Stimulated activated CD4-positive, alpha-beta T cell treated with anti-CD3 and anti-CD28 coated beads, Interleukin-4, amount 100 ng/mL, for 24 hours (primary cell): Measurements from ENCODE around the gene MROH7.

Experiments used
- DNase-seq: peaks from one replicate; pipeline ENCODE4 v3.0.0-alpha.2; 2020

MROH7 gene

DNA sequence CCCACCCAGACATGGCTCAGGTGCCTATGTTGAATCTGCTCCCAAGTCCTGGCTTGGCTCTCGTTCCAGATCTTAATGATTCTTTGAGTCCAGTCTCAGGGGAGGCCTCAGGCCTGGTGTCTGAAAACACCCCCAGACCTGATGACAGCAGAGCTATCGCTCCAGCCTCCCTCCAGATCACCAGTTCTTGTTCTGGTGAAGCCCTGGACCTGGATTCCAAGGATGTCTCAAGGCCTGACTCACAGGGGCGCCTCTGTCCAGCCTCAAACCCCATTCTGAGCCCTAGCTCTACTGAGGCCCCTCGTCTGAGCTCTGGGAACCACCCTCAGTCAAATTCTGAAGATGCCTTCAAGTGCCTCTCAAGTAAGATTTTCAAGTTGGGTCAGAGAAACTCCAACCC, 11.4 kb downstream of the MROH7 start:
- DNase-seq = no peak

DNA sequence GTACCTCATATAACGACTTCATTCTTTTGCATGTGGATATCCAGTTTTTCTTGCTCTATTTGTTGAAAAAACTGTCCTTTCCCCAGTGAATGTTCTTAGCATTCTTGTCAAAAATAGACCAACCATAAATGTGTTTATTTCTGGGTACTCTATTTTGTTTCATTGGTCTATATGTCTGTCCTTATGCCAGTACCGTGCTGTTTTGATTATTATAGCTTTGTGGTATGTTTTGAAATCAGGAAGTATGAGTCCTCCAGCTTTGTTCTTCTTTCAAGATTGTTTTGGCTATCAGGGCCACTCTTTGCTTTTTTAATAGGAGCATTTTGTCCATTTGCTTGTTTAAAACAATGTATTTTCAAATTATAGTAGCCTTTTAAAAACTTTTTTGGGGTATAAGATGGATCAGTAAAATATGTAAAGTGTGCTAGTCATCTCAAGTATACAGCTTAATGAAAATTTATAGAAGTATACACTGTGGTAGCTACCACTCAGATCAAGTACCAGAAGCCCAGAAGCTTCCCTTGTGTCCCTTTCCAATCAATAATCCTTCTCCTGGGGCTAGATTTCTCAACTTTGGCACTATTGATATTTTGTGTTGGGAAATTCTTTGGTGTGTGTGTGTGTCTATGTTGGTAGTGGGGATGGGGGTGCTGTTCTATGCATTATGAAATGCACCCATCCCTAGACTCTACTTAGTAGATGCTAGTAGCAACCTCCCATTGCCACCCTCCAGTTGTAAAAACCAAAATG, 16.8 kb downstream of the MROH7 start:
- DNase-seq = no peak

DNA sequence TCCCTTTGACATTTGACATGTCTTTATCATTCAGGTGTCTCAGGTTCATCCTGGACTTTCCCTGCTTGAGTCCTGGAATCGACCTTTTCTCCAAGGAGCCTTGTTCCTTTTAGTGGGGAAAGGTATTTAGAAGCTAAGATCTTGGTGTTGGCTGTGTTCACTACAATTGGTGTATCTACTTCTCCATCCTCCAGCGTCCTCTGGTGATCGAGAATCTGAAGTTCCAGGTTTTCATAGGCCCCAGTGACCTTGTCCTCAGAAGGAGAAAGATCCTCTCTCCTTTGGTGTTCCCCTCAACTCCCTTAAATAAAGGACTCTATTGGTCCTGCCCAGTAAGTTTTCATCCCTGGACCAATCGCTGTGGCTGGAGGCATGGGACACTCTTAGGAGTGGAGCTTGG, 22.1 kb downstream of the MROH7 start:
- no peak for DNase-seq

DNA sequence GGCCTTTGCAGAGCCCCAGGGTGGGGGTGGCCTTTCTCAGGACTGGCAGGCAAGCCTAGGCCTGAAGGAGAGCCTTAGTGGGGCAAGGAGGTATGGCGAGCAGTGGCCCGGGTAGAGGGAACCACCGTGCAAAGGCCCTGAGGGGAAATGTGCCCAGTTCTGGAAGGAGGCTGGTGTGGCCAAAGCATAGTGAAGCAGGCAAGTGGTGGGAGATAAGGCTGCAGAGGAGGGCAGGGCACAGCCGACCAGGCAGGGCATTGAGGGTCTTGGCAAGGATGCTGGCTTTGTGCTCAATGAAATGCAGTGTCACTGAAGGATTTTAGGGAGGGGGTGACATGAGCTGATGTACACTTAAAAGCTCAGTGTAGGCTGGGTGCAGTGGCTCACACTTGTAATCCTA, 22.8 kb downstream of the MROH7 start:
- DNase-seq = no peak

DNA sequence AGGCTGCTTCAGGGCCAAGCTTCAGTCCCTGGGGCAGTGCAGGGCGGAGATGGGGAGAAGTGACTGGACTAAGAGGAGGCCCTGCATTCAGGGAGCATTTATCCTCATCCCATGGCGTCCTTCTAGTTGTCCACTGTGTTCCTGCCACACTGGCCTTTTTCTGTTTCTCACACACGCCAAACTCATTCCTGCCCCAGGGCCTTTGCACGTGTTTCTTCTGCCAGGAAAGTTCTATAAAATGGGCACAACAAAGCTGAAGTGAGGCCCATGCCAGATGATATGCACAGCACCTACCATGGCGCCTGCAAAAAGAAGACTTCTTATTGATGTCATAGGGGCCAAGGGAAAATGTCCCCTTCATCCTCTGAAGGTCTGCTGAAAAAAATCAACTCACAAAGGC, 24.3 kb downstream of the MROH7 start:
- DNase-seq = no peak

DNA sequence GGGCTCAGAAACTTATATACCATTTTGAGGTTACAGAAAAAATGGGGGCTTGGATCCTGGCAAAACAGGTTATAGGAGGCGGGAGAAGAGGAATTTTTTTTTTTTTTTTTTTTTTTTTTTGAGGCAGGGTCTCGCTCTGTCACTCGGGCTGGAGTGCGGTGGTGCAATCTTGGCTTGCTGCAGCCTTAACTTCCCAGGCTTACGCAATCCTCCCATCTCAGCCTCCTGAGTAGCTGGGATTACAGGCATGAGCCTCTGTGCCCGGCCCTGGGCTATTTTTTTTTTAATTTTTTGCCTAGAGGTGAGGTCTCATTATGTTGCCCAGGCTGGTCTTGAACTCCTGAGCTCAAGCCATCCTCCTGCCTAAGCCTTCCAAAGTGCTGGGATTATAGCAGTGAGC, 24.7 kb downstream of the MROH7 start:
- DNase-seq = no peak

DNA sequence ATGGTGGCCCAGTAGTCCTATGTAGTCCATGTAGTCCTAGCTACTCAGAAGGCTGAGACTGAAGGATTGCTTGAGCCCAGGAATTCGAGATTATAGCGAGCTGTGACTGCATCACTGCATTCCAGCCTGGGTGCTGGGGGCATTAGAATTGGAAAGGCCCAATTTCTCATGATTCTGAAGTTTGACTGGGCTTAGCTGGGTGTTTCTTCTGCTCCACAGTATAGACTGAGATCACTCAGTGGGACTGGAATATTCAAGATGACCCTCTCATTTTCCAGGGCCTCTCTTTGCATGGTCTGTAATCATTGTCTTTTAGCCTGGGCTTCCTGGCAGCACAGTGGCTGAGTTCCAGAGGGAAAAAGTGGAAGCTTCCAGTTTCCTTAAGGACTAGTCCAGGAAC, 26.2 kb downstream of the MROH7 start:
- no peak for DNase-seq

DNA sequence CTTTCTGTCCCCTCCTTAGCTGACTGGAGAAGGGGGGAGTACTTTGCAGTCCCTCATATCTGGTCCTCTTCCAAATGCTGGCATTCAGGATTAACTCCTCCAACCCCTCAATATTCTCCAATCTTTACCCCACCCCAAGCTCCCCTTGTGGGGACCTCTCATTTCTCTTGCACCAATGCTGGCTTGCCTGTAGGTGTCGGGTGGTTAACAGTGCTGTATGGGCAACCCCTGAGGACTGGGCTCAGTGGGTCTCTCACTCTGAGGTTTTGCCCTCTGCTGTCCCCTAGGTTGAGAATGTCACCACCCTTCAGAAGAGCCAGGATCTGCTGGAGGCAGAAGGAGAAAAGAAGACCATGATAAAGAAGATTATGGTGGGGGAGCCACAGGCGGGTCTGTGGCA, 27.0 kb downstream of the MROH7 start:
- DNase-seq = no peak

DNA sequence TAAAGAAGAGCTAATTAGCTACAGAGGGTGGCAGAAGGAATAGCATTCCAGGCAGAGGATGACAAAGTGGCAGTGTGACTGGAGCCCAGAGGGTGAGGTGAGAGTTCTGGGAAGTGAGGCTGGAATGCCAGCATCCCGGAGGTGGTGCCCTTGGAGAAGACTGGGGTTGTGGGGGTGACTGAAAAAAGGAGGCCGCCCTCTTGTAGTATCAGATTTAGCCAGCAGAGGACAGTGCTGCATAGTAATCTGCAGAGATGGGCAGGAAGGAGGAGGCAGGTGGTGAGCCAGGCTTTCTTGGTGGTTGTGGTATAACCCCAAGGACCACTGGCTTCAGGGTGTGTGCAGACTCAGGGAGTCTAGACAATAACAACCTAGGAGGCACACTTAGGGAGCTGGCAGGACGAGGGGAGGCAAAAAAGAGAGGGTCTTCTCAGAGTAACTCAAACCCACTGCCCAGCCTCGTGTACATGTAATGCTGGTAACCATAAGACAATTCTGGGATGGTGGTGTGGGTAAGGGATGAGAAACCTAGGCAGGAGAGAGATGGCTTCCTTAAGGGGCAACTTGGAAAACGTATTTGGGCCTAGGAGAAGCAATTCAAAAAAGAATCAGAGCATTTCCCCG, 30.5 kb downstream of the MROH7 start:
- DNase-seq = peak; percentile 76

DNA sequence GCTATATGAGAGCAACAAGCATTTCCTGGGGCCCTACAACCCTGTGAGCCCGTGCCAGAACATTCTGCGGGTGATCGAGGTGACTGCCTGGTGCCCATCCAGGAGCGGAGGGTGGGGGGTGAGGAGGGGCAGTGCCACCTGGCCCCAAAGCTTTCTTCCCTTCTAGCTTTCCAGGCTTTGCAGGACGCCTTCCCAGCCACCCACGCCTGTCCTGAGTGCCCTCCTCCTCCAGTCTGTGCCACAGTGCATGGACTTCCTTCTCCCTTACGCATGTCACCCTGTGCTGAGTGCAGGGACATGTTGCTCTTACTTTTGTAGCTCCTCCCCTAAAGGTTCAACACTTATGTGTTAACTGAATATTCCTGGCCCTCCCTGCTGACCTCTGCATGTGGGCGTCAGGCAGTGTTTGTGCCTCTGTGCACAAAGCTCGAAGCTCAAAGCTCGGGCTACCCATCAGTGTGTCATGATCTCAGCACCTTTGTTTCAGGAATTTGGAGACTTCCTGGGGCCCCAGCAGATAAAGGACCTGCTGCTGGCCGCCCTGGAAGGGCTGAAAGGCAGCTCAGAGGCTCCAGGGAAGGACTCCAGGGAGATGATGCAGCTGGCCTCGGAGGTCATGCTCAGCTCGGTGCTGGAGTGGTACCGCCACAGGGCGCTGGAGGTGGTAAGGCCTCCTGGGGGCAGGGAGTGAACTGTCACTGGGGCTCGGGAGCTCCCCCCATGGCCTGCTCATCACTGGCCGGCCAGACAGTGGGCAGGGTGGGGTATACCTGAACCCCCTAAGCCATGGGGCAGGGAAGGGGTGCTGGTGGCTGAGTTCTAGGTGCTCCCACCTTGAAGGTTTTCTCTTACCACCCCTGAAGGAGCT, 37.4 kb downstream of the MROH7 start:
- DNase-seq = no peak

DNA sequence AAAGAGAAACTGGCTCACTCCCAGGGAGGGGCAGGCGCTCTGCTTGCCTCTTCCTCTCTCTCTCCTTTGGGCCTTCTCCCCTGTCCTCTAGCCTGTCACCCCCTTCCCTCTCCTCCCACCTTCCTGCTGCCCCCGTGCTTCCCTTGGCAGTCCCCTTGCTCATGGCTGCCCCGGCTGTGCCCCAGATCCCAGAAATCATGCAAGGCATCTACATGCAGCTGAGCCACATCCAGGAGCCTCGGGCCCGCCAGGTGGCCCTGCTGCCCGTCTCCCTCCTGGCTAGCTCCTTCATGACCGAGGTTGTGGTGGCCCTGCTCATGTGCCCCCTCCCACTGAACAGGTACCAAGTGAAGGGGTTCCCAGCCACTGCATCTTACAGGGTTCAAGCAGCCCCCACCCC, 38.1 kb downstream of the MROH7 start:
- no peak for DNase-seq

DNA sequence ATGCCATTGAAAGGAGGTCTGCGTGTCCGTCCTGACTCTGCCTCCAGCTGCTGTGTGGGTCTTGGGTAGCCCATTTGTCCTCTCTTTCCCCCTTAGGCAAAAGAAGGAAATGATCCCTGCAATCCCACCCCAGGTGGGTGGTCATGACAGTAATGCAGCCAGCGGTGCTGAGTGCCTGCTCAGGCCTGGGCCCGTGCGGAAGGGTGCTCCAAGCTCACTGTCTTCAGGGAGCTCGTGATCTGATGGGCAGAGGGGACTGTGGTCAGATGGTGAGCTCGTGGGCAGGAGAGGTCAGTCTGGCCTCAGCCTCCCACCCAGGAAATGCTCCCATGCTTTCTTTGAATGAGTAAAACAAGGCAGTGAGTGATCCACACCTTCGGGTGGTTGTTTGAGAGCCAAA, 38.8 kb downstream of the MROH7 start:
- DNase-seq = no peak

DNA sequence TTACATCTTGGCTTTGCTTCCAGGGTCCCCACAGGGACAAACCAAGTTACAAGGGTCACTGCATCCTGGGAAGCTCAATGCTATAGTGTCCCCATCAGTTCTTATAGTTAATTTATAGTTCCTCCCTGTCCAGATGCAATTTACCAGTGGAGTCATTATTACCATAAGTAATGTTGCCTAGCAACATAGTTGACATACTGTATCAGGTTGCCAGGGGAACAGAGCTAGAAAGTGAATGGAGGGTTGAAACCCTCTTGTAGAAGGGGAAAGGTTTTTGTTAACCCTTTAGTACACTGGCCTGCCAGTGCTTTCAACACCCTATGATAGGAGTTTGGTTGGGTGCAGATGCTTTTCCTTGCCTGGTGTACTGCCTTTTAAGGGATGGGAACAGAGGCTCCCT, 39.8 kb downstream of the MROH7 start:
- DNase-seq = no peak

DNA sequence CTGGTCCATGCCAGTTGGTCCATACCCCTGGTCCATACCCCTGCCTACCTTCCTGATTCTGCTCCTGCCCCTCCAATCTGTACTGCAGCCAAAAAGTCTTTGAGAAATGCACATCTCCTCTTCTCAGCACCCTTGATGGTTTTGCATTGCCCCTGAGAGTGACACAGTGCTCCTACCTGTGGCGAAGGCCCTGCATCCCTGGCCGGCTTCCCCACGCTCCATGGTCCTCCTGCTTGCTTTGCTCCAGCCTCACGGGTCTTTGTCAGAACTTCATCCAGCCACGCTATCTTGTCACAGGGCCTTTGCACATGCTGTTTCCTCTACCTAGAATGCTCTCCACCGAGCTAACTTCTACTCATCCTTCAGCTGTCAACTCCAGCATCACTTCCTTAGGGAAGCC, 41.9 kb downstream of the MROH7 start:
- DNase-seq = no peak

DNA sequence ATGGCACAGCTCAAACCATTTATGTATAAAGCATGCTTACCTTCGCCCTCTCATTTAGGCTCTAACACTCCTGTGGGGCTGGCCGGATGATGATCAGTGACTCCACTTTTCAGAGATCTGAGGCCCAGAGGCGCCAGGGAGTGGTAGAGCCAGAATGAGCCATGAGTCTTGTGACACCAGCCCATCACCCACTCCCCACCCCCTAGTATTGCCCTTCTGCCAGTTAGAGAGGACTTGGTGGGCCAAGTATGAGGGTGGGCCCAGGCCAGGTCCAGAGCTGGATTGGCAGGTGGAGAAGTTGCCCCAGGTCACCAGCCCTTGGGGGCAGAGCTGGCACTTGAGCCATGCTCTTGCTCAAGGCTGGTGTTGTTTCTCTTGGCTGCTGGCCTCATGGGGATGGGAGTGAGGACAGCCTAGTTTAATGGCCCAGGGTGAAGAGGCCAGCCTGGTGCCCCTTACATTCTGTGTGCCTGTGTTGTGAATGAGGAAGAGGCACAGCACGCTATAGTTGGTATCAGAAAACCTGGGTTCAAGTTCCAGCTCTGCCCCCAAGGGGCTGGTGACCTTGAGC, 43.8 kb downstream of the MROH7 start:
- no peak for DNase-seq

DNA sequence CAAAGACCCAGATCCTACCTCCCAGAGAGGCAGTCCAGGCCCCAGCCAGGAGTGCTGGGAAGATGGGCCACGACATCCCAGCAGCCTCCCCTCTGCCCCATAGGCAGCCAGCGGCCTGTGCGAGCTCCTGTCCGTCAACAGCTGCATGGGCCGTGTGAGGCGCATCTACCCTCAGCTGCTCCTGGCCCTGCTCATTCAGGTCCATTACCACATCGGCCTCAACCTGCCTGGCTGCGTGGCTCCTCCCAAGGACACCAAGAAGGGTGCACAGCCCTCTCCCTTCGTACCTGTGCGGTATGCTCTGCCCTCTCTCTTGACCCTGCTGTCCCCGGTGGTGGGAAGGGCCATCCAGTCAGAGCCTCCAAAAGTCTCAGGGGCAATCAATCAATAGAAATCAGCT, 44.6 kb downstream of the MROH7 start:
- no peak for DNase-seq

DNA sequence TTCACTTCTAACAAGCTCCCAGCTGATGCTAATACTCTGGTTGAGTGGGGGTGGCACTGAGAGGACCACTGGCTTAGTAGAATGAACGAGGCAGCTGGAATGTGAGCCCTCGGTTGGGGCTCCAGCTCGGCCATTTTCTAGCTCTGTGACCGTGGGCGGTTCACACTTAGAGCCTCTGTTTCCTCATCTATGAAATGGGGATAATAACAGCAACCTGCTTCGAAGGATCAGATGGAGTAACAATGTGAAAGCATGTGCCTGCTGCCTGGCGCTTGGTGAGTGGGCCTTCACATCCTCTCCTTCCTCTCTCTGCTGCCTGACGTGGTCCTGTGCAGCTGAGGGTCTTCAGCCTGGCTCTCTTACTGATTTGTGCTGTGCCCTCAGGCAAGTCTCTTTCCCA, 53.2 kb downstream of the MROH7 start:
- DNase-seq = no peak

DNA sequence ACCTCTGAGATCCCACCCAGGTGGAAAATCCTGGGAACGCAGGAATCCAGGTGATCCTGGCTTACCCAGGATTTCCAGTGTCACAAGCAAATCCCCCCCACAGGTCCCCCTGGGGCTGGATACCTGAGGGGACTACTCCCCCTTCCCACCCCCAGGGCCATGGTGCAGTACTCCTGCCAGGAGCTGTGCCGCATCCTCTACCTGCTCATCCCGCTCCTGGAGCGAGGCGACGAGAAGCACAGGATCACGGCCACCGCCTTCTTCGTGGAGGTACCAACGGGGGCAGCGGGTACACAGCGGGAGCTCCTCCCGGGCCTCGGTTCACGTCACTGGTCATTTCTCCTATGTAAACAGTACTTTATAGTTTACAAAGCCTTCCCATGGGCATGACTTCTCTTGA, 53.6 kb downstream of the MROH7 start:
- DNase-seq = no peak

DNA sequence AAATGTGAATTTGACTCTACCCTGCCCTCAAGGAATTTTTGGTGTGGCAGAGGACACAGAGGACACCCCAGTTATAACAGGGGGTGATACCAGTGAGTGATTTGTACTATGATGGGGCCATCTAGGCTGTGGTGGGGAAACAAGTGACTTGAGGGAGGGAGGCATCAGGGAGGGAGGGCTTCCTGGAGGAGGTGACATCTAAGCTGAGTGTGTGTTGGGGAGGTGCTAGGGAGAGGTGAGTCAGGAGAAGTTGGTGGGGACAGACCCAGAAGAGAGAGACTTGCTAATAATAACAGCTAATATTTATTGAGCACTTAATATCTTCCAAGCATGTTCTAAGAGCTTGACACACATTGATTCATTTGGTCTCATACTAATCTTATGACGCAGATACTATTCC, 54.2 kb downstream of the MROH7 start:
- DNase-seq = no peak

DNA sequence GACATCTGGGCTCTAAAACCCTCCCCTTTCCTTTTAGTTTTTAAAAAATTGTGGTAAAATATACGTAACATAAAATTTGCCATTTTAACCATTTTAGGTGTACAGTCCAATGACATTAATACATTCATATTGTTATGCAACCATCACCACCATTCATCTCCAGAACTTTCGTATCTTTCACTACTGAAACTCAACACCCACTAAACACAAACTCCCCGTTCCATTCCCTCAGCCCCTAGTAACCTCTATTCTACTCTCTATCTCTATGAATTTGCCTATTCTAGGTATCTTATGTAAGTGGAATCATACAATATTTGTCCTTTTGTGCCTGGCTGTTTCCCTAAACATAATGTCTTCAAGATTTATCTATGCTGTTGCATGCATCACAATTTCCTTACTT, 54.7 kb downstream of the MROH7 start:
- no peak for DNase-seq

DNA sequence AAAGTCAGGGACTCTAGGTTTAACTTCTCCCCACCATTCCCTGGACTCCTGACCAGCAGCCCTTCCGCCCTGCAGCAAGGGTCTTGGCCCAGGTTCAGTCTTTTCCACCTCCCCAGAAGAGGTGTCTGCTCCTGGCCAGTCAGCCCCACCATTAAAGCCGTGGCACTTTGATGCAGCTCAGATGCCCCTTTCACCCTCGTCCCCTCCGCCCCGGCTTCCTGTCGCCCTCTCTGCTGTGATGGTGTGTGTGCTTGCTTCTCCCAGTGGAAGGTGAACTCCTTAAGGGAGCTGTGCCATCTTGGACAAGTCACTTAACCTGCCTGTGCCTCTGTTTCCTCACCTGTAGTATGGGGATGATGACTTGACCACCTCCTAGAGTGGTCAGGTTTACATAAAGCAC, 56.3 kb downstream of the MROH7 start:
- no peak for DNase-seq

DNA sequence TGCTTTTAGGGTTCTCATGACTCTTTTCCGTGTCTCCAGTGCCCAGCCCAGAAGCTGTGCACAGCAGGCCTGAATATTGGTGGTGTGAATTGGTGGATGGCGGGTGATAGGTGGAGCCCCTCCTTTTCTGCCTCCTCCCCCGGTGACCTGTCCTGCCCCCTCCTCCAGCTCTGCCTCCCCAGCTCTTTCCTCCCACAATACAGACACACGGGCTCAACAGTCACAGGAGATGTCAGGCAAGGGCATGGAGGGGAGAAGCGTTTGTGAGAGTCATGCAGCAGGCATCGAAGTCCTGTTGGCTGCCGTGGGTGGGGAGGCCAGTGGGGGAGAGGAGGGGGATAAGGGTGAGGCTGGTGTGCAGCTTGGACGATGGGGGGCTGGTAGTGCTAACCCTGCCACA, 56.8 kb downstream of the MROH7 start:
- no peak for DNase-seq

DNA sequence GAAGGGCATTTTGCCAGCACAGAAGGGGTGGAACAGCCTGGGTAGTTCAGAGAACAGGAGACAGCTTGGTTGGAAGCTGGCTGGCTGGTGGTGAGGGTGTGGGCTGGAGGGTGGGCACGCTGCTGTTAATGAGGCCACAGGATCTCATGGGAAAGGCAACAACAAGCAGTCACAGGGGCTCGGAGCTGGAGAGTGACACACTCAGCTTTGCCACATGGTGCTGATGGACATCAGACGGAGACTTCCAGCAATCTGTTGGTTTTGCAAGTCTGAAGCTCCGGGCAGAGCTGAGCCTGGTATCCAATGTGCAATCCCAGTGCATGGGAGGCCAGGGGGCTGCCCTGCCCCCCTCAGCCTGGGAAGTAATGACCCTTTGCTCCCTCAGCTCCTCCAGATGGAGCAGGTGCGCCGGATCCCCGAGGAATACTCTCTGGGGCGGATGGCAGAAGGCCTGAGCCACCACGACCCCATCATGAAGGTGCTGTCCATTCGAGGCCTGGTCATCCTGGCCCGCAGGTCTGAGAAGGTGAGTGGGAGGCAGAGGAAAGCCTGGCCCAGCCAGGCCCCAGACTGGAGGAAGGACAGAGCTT, 58.4 kb downstream of the MROH7 start:
- DNase-seq = no peak
